Fibroblast of lung (primary cell): Measurements from ENCODE around the gene ZNF467. TPM values are rescaled to one million over a fixed set of nuclear protein-coding genes. Genes with fewer than 3 reads are reported as not detected.

ENCODE experiments used
- DNase-seq, 2 donors: peaks; one replicate each; pipeline versions ENCODE4 v3.0.0 to v3.0.0-alpha.2; 2010; ENCODE audit warnings: low read depth in 2 of 2
- H2AFZ ChIP-seq: 2 replicates; pipeline ENCODE4 v1.5.1; 2012; ENCODE audit warnings: low read length, control low read depth, inconsistent platforms
- H3K27ac ChIP-seq: 2 replicates; pipeline ENCODE4 v1.5.1; 2011; ENCODE audit warnings: low read length, control low read depth; ENCODE audit not compliant: insufficient read depth
- H3K27me3 ChIP-seq: 2 replicates; pipeline ENCODE4 v1.5.1; 2011; ENCODE audit warnings: mild to moderate bottlenecking, low read length; ENCODE audit not compliant: control insufficient read depth, insufficient read depth
- H3K36me3 ChIP-seq: 2 replicates; pipeline ENCODE4 v1.5.1; 2011; ENCODE audit warnings: low read length; ENCODE audit not compliant: control insufficient read depth, insufficient read depth
- H3K4me1 ChIP-seq: 2 replicates; pipeline ENCODE4 v1.5.1; 2011; ENCODE audit warnings: low read length; ENCODE audit not compliant: control insufficient read depth, insufficient read depth; ENCODE audit errors: extremely low read depth
- H3K4me2 ChIP-seq: 2 replicates; pipeline ENCODE4 v1.5.1; 2011; ENCODE audit warnings: low read length, control low read depth; ENCODE audit not compliant: insufficient read depth; ENCODE audit errors: extremely low read depth
- H3K4me3 ChIP-seq, 4 experiments: fragments of 200-600 bp in 1 of 4; sonication (generic) in 1 of 4; replicated peaks in 1 of 4; 2 replicates each; pipeline ENCODE4 v1.5.1; 2011 to 2016; ENCODE audit warnings: low read length in 4 of 4, low read depth in 3 of 4, mild to moderate bottlenecking in 3 of 4, control low read depth in 2 of 4, inconsistent platforms in 1 of 4, mixed read lengths in 1 of 4; ENCODE audit not compliant: insufficient read depth in 1 of 4; ENCODE audit errors: control extremely low read depth in 1 of 4
- H3K79me2 ChIP-seq: 2 replicates; pipeline ENCODE4 v1.5.1; 2012; ENCODE audit warnings: mild to moderate bottlenecking, low read length, inconsistent platforms; ENCODE audit not compliant: control insufficient read depth, insufficient read depth
- H3K9ac ChIP-seq: 2 replicates; pipeline ENCODE4 v1.5.1; 2011; ENCODE audit warnings: mild to moderate bottlenecking, low read length, control low read depth; ENCODE audit not compliant: insufficient read depth
- H3K9me3 ChIP-seq: 2 replicates; pipeline ENCODE4 v1.5.1; 2012; ENCODE audit warnings: low read depth, low read length; ENCODE audit not compliant: control insufficient read depth, insufficient read depth
- H4K20me1 ChIP-seq: 2 replicates; pipeline ENCODE4 v1.5.1; 2011; ENCODE audit warnings: low read length; ENCODE audit not compliant: control insufficient read depth, insufficient read depth; ENCODE audit errors: extremely low read depth
- CTCF ChIP-seq, 2 donors: IDR thresholded peaks in 1 of 2; conservative IDR thresholded peaks in 1 of 2; 1 replicate in 1 of 2; 2 replicates in 1 of 2; pipeline ENCODE4 v1.5.1; 2011 to 2012; ENCODE audit warnings: low read length in 2 of 2, control low read depth in 1 of 2, inconsistent platforms in 1 of 2, low read depth in 1 of 2, mild to moderate bottlenecking in 1 of 2
- EZH2 ChIP-seq: IDR thresholded peaks from 2 replicates; pipeline ENCODE4 v1.5.1; 2012; ENCODE audit warnings: low read length, control low read depth, mild to moderate bottlenecking; ENCODE audit errors: missing control alignments
- polyA plus RNA-seq, 2 donors: library from polyadenylated mRNA; depleted of rRNA in 1 of 2; stranded (reverse) in 1 of 2; unstranded in 1 of 2; fragments of >200 nt; gene quantifications; 2 replicates each; pipeline ENCODE4 v1.2.1, GENCODE V29; 2011 to 2012; ENCODE audit warnings: missing spikeins in 1 of 2
- total RNA-seq: library from RNA; depleted of rRNA; stranded (reverse); fragments of >200 nt; gene quantifications from 2 replicates; pipeline ENCODE4 v1.2.1, GENCODE V29; 2014

ZNF467 gene
- total and polyA plus RNA-seq, 2 donors (not counting 1 experiment from before 2014, with no cell fraction given) = 0.89 to 1.3 TPM

- DNase-seq = no peak
- no peak overlapping the region for H3K4me3 ChIP-seq
- H2AFZ ChIP-seq = no peak overlapping the region
- no peak overlapping the region for H3K27ac ChIP-seq
- H3K79me2 ChIP-seq = no peaks in the 10 kb centered on the region
- TF ChIP-seq CTCF (conservative IDR thresholded peaks at IDR 0.05 in 1 of 2, IDR thresholded peaks at IDR 0.05 in 1 of 2; ENCODE audit: low read depth in 1 of 2, low read length in 2 of 2) = no peak
- no peak for TF ChIP-seq EZH2
- H3K9ac ChIP-seq = no peak overlapping the region
- H3K27me3 ChIP-seq = peaks cover 5% of the 10 kb centered on the region
- no peaks in the 10 kb centered on the region for H4K20me1 ChIP-seq
- peaks cover 2% of the 10 kb centered on the region for H3K36me3 ChIP-seq
- H3K9me3 ChIP-seq = no peaks in the 10 kb centered on the region
- H3K4me2 ChIP-seq = no peak overlapping the region
- no peaks in the 10 kb centered on the region for H3K4me1 ChIP-seq
Measured at GRCh38 chr7:149732111-149732561, 41.3 kb downstream of the ZNF467 start.

DNA sequence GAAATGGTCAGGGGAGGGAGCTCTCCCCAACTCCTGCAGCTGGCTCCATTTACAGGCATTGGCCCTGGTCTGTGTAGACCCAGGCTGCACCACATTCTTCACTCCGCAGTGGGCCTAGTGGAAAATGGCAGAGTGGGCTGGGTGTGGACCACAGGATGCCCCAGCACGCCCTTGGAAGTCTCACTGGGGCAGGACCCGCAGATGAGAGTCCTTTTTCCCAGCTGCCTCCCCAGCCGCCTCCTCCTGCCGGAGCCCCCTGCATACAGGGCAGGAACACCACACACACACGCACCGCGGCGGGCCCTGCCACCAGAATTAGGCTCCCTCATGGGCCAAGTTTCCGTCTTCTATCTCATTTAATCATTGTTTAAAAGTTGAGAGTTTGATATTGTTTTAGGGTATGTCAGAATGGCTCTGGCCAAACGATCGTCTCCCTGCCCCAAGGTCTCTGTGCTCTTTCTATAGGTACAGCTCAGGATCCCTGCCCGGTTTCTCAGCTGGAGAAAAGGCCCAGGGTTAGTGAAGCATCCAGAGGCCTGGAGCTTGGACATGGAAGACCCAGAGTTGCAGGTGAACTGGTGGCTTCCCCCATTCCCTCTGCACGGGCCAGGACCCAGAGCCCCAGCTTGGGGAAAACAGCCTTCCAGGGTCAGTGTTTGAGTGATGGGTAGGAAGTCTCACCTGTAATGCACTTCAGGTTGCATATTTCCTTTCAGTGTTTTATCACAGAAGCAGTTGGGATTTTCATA is 42.0 kb downstream of the ZNF467 start:
- Histone ChIP-seq H3K27ac (no peak overlapping the region), H2AFZ (no peak overlapping the region), H3K27me3 (no peaks in the 10 kb centered on the region), H3K79me2 (no peaks in the 10 kb centered on the region), H3K36me3 (peaks cover 2% of the 10 kb centered on the region), H3K4me3 (no peak overlapping the region), H4K20me1 (no peaks in the 10 kb centered on the region), H3K4me2 (no peak overlapping the region), H3K9ac (no peak overlapping the region), H3K9me3 (no peaks in the 10 kb centered on the region), H3K4me1 (no peaks in the 10 kb centered on the region)
- TF ChIP-seq EZH2 = no peak
- TF ChIP-seq CTCF (conservative IDR thresholded peaks at IDR 0.05 in 1 of 2, IDR thresholded peaks at IDR 0.05 in 1 of 2; ENCODE audit: low read depth in 1 of 2, low read length in 2 of 2) = no peak
- no peak for DNase-seq

- no peaks in the 10 kb centered on the region for H4K20me1 ChIP-seq
- no peak overlapping the region for H3K4me2 ChIP-seq
- H3K36me3 ChIP-seq = peaks cover 5% of the 10 kb centered on the region
- no peaks in the 10 kb centered on the region for H3K4me1 ChIP-seq
- TF ChIP-seq CTCF (conservative IDR thresholded peaks at IDR 0.05 in 1 of 2, IDR thresholded peaks at IDR 0.05 in 1 of 2; ENCODE audit: low read depth in 1 of 2, low read length in 2 of 2) = no peak
- no peak for TF ChIP-seq EZH2
- no peak overlapping the region for H3K27ac ChIP-seq
- DNase-seq = no peak
- no peaks in the 10 kb centered on the region for H3K27me3 ChIP-seq
- no peak overlapping the region for H2AFZ ChIP-seq
- no peak overlapping the region for H3K4me3 ChIP-seq
- no peaks in the 10 kb centered on the region for H3K9me3 ChIP-seq
- H3K9ac ChIP-seq = no peak overlapping the region
- H3K79me2 ChIP-seq = no peaks in the 10 kb centered on the region
Measured at GRCh38 chr7:149729983-149730801, 43.2 kb downstream of the ZNF467 start.
